ENCODE results near the gene MESP1. TPM values are rescaled to one million over a fixed set of nuclear protein-coding genes. Genes with fewer than 3 reads are reported as not detected.

The MESP1 gene
- total RNA-seq, 2 experiments from 2014 or later, result 1.1 to 1.6 TPM

DNA sequence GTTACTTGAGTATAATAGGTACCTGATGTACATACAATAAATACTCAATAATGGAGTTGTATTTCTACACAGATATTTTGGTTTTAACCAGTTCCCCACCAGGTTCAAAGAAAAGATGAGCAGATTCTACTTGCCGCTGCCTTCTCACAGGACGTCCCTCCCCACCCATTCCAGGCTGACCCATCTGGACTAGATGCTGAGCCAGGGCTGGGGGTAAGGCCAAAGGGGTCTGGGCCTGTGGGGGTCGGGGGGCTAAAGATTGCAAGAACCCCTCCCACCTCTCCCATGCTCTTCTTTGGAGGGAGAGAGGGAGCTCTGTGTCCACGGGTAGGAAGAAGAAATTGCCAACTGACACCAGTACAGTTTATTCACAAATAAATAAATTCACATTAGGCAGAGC is 1.5 kb downstream of the MESP1 start:
- H3K4me3 Mint-ChIP-seq, result peak overlapping the region; percentile 59
- peaks cover 6% of the 10 kb centered on the region for H3K4me1 Mint-ChIP-seq
- ChIA-PET POLR2A (no interaction called here), CTCF (interaction anchor here (1.0 to 1.7 kb wide), 8 partner anchors 8 to 275 kb away, joined by 3 to 5 read pairs (median 4); no protein-coding TSS in a partner anchor)
- H3K27ac Mint-ChIP-seq, result peak overlapping the region; percentile 50
- no peaks in the 10 kb centered on the region for H3K36me3 Mint-ChIP-seq (ENCODE audit: low read depth)
- DNase-seq, result no peak
- H3K9me3 Mint-ChIP-seq, result no peaks in the 10 kb centered on the region
- peaks cover 15% of the 10 kb centered on the region for H3K27me3 Mint-ChIP-seq

DNA sequence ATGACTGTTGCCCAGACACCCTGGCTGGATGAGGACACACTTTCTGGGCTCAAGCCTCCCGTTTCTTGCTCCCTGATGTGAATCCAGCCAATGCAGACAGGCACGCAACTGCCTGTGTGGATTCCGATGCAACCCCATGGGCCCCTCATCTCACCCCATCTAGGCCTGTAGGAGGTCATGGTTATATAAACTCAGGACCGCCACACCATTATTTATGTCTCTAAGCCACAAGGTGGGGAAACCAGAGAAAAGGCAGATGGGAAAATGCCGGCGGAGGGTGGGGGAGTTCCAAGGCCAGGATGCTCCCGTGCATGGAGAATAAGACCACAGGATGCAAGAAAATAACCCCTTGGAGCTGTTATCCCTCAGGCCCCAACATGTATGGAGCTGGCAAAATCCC is 2.0 kb downstream of the MESP1 start:
- DNase-seq, result no peak
- peaks cover 6% of the 10 kb centered on the region for H3K4me1 Mint-ChIP-seq
- H3K27me3 Mint-ChIP-seq, result peaks cover 13% of the 10 kb centered on the region
- CTCF ChIA-PET, result interaction anchor here (1.0 to 1.5 kb wide), 5 partner anchors 8 to 276 kb away, joined by 3 to 5 read pairs (median 3); no protein-coding TSS in a partner anchor
- H3K27ac Mint-ChIP-seq, result no peak overlapping the region
- H3K4me3 Mint-ChIP-seq, result peak overlapping the region; percentile 9
- POLR2A ChIA-PET, result no interaction called here
- no peaks in the 10 kb centered on the region for H3K9me3 Mint-ChIP-seq
- H3K36me3 Mint-ChIP-seq (ENCODE audit: low read depth), result no peaks in the 10 kb centered on the region

DNA sequence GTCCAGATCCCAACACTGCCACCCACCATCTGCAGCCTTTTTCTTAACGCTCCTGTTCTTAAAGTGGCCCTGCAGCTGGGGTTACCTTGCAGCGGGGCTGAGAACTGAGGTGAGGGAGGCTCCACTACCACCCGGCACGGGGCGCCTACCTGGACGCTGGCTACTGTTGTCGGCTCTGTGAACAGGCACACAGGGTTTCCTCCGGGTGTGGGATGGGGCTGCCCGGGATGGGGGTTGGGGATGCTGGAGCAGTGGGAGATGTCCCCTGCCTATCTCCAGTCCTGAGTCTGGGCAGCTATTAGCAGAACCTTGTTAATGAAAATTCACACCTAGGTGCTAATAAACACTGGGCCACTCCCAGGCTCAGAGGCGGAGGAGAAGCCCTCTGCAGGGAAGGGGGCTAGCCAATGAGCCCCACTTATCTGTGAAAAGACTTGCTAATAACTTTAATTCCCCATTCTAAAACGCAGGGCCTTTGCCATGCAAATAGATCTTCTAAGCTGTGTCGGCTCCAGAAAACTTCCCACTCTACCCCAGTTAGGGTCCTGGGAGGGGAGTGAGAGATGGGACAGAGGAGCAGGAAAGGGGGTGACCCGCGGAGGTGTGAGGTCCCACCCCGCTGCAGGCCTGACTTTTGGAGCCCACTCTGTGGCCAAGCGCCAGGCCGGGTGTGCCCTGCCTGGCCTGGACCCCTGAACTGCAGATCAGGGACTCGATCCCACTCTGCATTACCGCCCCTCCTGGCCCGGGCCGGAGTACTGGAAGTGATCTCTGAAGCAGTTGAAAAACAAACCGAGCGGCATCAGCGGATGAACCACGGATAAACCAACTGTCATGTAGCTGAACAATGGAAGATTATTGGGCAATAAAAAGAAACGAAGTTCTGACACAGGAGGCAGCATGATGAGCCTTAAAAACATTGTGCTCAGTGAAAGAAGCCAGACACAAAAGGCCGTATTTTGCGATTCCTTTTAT is 3.1 kb downstream of the MESP1 start:
- Mint-ChIP-seq H3K9me3 (no peaks in the 10 kb centered on the region), H3K36me3 (ENCODE audit: low read depth) (no peaks in the 10 kb centered on the region), H3K4me3 (no peak overlapping the region), H3K27ac (no peak overlapping the region), H3K4me1 (peaks cover 6% of the 10 kb centered on the region), H3K27me3 (peaks cover 13% of the 10 kb centered on the region)
- no peak for DNase-seq
- ChIA-PET POLR2A (no interaction called here), CTCF (no interaction called here)

DNA sequence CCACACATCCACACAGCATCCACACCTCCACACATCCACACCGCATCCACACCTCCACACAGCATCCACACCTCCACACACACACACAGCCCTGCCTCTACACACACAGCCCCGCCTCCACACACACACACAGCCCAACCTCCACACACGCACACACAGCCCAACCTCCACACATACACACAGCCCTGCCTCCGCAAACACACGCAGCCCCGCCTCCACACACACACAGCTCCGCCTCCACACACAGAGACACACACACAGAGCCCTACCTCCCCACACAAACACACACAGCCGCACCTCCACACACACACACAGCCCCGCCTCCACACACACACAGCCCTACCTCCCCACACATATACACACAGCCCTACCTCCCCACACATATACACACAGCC is 4.7 kb downstream of the MESP1 start:
- no peak for DNase-seq
- H3K36me3 Mint-ChIP-seq (ENCODE audit: low read depth), result no peaks in the 10 kb centered on the region
- H3K27me3 Mint-ChIP-seq, result peaks cover 13% of the 10 kb centered on the region
- H3K27ac Mint-ChIP-seq, result no peak overlapping the region
- no peak overlapping the region for H3K4me3 Mint-ChIP-seq
- ChIA-PET POLR2A (no interaction called here), CTCF (no interaction called here)
- H3K4me1 Mint-ChIP-seq, result peaks cover 4% of the 10 kb centered on the region
- H3K9me3 Mint-ChIP-seq, result no peaks in the 10 kb centered on the region

DNA sequence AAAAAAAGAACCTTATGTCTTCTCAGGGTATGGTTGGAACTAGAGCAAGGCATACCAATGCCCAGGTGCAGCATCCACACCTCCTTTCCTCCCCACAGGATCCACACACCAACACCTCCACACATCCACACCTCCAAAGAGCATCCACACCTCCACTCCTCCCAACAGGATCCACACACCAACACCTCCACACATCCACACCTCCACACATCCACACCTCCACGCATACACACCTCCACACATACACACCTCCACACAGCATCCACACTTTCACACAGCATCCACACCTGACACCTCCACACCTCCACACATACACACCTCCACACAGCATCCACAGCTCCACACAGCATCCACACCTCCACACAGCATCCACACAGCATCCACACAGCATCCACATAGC is 5.3 kb downstream of the MESP1 start:
- Mint-ChIP-seq H3K4me1 (peaks cover 4% of the 10 kb centered on the region), H3K36me3 (ENCODE audit: low read depth) (no peaks in the 10 kb centered on the region), H3K27ac (no peak overlapping the region), H3K9me3 (no peaks in the 10 kb centered on the region), H3K4me3 (no peak overlapping the region), H3K27me3 (peaks cover 13% of the 10 kb centered on the region)
- CTCF ChIA-PET, result no interaction called here
- no peak for DNase-seq
- POLR2A ChIA-PET, result no interaction called here

DNA sequence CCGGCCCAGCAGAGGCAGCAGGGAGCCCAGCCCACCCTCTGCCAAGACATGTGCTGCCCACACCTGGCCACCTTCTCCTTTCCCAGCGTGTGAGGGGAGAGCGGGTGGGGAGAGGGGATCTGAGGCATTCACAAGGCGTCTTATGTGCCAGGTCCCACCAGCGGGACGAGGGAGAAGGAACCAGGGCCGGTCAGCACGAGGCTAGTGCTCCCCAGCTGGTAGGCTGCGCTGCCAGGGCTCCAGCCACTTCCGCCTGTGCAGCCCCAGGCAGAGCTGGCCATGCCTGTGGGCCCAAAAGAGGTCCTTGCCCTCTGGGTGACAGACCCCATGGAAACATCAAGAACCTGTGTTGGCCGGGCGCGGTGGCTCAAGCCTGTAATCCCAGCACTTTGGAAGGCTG is 5.9 kb downstream of the MESP1 start:
- H3K9me3 Mint-ChIP-seq, result no peaks in the 10 kb centered on the region
- no peaks in the 10 kb centered on the region for H3K36me3 Mint-ChIP-seq (ENCODE audit: low read depth)
- ChIA-PET CTCF (interaction anchor here (0.5 kb wide), 1 partner anchor 324 kb away, joined by 3 read pairs; no protein-coding TSS in a partner anchor), POLR2A (no interaction called here)
- no peak for DNase-seq
- no peak overlapping the region for H3K4me3 Mint-ChIP-seq
- peaks cover 13% of the 10 kb centered on the region for H3K27me3 Mint-ChIP-seq
- peaks cover 5% of the 10 kb centered on the region for H3K4me1 Mint-ChIP-seq
- no peak overlapping the region for H3K27ac Mint-ChIP-seq

DNA sequence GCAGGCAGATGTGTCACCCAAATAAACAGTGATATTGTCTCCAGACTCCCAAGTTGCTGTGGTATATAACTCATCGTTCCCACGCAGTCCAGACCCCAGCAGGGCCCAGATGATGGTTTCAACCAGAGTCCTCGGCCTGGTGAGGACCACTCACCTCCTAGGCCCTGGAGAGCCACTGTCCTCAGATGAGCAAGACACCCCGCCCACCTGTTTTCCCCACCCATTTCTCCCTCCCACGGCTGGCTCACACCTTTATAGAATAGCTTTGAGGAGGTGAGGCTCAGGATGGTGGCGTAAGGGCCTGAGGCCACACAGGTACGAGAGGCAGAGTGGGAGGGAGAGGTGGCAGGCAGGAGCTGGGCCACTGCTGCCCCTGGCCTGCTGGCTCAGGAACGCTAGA is 7.5 kb downstream of the MESP1 start:
- no peak overlapping the region for H3K4me3 Mint-ChIP-seq
- ChIA-PET POLR2A (no interaction called here), CTCF (interaction anchor here (1.6 kb wide), 1 partner anchor 131 kb away, joined by 4 read pairs; no protein-coding TSS in a partner anchor)
- no peak overlapping the region for H3K27ac Mint-ChIP-seq
- no peaks in the 10 kb centered on the region for H3K9me3 Mint-ChIP-seq
- H3K36me3 Mint-ChIP-seq (ENCODE audit: low read depth), result no peaks in the 10 kb centered on the region
- peaks cover 3% of the 10 kb centered on the region for H3K27me3 Mint-ChIP-seq
- no peak for DNase-seq
- H3K4me1 Mint-ChIP-seq, result peaks cover 1% of the 10 kb centered on the region

DNA sequence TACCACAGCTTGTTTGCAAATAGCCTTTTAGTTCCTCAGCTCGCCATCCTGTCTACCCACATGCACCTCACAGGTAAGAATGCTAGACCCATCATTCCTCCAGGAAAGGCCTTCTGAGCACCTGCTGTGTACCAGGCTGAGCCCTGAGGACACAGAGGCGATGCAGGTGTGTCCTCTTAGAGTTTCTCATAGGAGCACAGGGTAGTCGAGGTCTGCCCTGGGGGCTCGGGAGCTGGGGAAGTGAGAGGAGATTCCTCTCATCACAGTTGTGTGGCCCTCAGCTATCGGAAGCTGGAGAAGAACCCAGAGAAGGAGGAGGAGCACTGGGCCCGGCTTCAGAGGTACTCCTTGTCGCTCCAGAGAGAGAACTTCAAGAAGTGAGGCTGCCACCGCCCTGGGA is 8.0 kb downstream of the MESP1 start:
- Mint-ChIP-seq H3K9me3 (no peaks in the 10 kb centered on the region), H3K27ac (no peak overlapping the region), H3K4me1 (peaks cover 1% of the 10 kb centered on the region), H3K36me3 (ENCODE audit: low read depth) (no peaks in the 10 kb centered on the region), H3K4me3 (no peak overlapping the region), H3K27me3 (no peaks in the 10 kb centered on the region)
- CTCF ChIA-PET, result interaction anchor here (1.6 kb wide), 1 partner anchor 132 kb away, joined by 4 read pairs; no protein-coding TSS in a partner anchor
- POLR2A ChIA-PET, result no interaction called here
- no peak for DNase-seq

DNA sequence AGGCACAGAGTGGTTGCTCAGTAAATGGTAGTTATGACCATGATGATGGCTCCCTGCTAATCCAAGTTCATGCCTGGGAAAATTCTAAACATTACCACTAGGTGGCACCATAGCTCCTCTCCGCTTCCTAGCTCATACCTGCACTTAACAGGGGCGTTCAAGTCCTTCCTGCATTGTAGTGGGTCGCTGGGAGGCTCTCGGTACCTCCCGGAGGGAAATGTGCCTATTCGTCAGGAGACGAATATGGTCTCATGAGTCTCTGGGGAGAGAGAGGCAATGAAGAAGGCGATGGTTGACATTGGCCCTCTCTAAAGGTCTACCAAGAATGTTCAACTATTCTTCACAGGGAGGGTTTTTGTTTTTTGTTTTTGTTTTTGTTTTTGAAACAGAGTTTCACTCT is 10.9 kb downstream of the MESP1 start:
- peak; percentile 74 for DNase-seq
- Mint-ChIP-seq H3K27me3 (peaks cover 3% of the 10 kb centered on the region), H3K4me3 (no peak overlapping the region), H3K9me3 (no peaks in the 10 kb centered on the region), H3K27ac (no peak overlapping the region), H3K36me3 (ENCODE audit: low read depth) (no peaks in the 10 kb centered on the region), H3K4me1 (peaks cover 1% of the 10 kb centered on the region)
- POLR2A ChIA-PET, result no interaction called here
- CTCF ChIA-PET, result interaction anchor here (0.6 to 2.3 kb wide), 12 partner anchors 9 to 280 kb away, joined by 3 to 11 read pairs (median 4); partner anchors contain the start of gene MESP1

DNA sequence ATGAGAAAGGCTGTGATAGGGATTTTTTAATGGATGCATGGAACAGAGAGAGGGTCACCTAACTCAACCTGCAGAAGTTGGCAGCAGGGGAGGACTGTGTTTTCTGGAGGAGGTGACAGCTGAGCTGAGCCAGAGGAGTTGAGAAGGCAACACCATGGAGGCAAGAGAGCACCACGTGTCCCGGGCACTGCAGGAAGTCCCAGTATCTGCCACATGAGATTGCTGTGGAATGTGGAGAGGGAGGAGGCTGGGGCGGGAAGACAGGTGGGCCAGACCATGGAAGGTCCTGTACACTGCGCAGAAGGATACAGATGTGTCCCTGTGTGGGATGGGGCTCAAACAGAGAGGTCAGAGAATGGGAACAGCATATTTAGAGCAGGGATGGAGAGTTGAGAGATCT is 15.3 kb downstream of the MESP1 start:
- H3K36me3 Mint-ChIP-seq (ENCODE audit: low read depth), result no peaks in the 10 kb centered on the region
- ChIA-PET CTCF (interaction anchor here (1.5 kb wide), 1 partner anchor 330 kb away, joined by 5 read pairs; no protein-coding TSS in a partner anchor), POLR2A (no interaction called here)
- DNase-seq, result no peak
- H3K27me3 Mint-ChIP-seq, result peaks cover 12% of the 10 kb centered on the region
- no peak overlapping the region for H3K27ac Mint-ChIP-seq
- H3K4me3 Mint-ChIP-seq, result no peak overlapping the region
- peaks cover 1% of the 10 kb centered on the region for H3K4me1 Mint-ChIP-seq
- no peaks in the 10 kb centered on the region for H3K9me3 Mint-ChIP-seq

DNA sequence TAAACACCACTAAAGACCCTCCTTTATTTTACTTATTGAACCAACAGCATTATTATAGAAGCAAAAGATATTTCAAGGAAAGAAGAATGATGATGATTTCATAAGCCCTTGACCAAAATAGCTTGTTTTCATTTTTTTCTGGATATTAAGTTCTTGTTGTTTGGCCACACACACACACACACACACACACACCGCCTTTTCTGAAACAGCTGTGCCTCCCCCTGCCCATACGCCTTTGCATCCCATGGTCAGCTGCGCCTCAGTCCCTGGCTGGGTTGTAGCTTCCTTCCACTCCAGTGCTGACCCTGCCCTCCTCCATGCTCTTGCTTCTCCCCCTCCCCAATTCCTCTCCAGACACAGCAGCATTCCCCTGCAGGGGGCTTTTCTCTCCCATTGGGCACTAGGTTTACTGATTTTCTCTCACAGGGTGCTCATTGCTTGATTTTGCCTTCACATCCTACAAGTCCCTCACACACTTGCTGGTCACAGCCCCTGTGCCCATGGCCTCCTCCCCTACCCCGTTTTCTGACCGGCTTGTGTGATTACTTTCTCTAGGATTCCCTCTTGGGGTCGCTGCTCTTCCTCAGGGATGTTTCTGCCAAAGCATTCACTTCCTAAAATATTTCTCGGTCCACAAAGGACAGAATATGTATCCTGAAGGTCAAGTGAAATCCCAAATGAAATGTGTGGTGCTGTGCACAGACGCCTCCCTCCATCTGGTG is 18.4 kb downstream of the MESP1 start:
- POLR2A ChIA-PET, result no interaction called here
- H3K27me3 Mint-ChIP-seq, result peaks cover 12% of the 10 kb centered on the region
- no peaks in the 10 kb centered on the region for H3K4me1 Mint-ChIP-seq
- no peaks in the 10 kb centered on the region for H3K9me3 Mint-ChIP-seq
- no peak overlapping the region for H3K4me3 Mint-ChIP-seq
- no peak overlapping the region for H3K27ac Mint-ChIP-seq
- DNase-seq, result no peak
- H3K36me3 Mint-ChIP-seq (ENCODE audit: low read depth), result no peaks in the 10 kb centered on the region
- CTCF ChIA-PET, result interaction anchor here (0.8 to 1.3 kb wide), 3 partner anchors 17 to 29 kb away, joined by 3 to 4 read pairs (median 3); partner anchors contain the start of gene MESP1

DNA sequence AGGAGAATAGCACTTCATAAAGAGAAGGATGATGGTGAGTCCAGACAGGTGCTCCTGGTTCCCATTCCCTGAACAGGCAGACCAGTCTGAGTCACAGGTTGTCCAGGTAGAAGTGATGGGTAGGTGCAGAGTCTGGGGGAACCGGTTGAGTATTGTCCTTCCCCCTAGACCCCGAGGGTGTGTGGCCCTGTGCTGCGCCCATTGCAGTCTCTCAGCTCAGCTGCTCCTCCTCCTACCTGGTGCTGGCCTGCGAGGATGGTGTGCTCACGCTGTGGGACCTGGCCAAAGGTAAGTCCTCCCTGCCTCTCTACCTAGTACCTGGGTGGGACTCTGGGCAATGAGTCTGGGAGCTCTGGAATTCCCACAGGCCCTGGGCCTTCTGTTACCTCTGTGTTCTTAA is 19.8 kb downstream of the MESP1 start:
- no peaks in the 10 kb centered on the region for H3K36me3 Mint-ChIP-seq (ENCODE audit: low read depth)
- H3K4me1 Mint-ChIP-seq, result no peaks in the 10 kb centered on the region
- H3K27me3 Mint-ChIP-seq, result peaks cover 12% of the 10 kb centered on the region
- CTCF ChIA-PET, result interaction anchor here (1.2 kb wide), 1 partner anchor 9 kb away, joined by 3 read pairs; no protein-coding TSS in a partner anchor
- no peaks in the 10 kb centered on the region for H3K9me3 Mint-ChIP-seq
- DNase-seq, result no peak
- POLR2A ChIA-PET, result no interaction called here
- no peak overlapping the region for H3K27ac Mint-ChIP-seq
- H3K4me3 Mint-ChIP-seq, result no peak overlapping the region

DNA sequence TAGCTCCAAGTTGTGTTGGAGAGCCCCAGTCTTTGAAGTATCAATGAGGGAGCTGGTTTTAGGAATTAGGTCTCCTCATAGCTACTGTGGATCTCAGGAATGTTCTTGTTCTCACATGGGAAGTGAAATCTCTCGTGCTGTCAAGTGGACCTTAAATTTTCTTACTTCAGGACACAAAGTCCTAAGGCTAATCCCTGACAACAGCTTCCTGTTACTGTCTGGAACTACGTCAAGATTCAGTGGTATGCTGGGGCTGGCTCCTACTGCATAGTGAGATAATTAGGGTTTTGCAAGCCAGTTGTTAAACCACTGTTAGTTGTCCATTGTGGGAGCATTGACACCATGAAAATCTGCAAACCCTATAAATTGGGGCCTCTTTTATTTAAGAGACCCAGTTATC is 22.8 kb downstream of the MESP1 start:
- peaks cover 2% of the 10 kb centered on the region for H3K9me3 Mint-ChIP-seq
- H3K36me3 Mint-ChIP-seq (ENCODE audit: low read depth), result no peaks in the 10 kb centered on the region
- no peak overlapping the region for H3K4me3 Mint-ChIP-seq
- H3K4me1 Mint-ChIP-seq, result no peaks in the 10 kb centered on the region
- H3K27ac Mint-ChIP-seq, result no peak overlapping the region
- POLR2A ChIA-PET, result no interaction called here
- no peak for DNase-seq
- CTCF ChIA-PET, result interaction anchor here (1.9 to 2.0 kb wide), 2 partner anchors 10 to 100 kb away, joined by 3 to 10 read pairs; no protein-coding TSS in a partner anchor
- peaks cover 6% of the 10 kb centered on the region for H3K27me3 Mint-ChIP-seq

Data from activated CD4-positive, alpha-beta T cell treated with anti-CD3 and anti-CD28 coated beads, Interleukin-2, amount 10 ng/mL, durations not matched to agents 7 days and 5 days (primary cell).